Naive thymus-derived CD4-positive, alpha-beta T cell (primary cell): ENCODE data around the gene FHIT. TPM values are rescaled to one million over a fixed set of nuclear protein-coding genes. Genes with fewer than 3 reads are reported as not detected.
"Not testable (repeated sequence)": the region's sequence is repeated elsewhere in the genome, so short reads cannot be mapped to it uniquely, and the experiment has no call there.

Experiments
- ATAC-seq: fragments of 150-1000 bp; cut with Tn5 transposase; 2 replicates; pipeline ENCODE4 v1.10.0; 2021; ENCODE audit warnings: mild to moderate bottlenecking, moderate library complexity
- CTCF ChIA-PET: fragments of 350-600 bp; sonication (Branson Sonifier 250); formaldehyde crosslinking; loops from one replicate; lab custom pipeline; 2021; ENCODE audit warnings: antibody characterized with exemption; lab: Charles Lee
- POLR2A ChIA-PET: fragments of 350-600 bp; sonication (Branson Sonifier 250); formaldehyde crosslinking; loops from one replicate; lab custom pipeline; 2021; ENCODE audit warnings: antibody characterized with exemption, inconsistent platforms; lab: Charles Lee
- DNase-seq, 9 donors: peaks; one replicate each; pipeline versions ENCODE4 v3.0.0 to v3.0.0-alpha.2; 2020 to 2022; ENCODE audit warnings: mixed read lengths in 1 of 9
- H3K27ac ChIP-seq: one replicate; pipeline ENCODE4 v1.7.0; 2013; ENCODE audit warnings: mild to moderate bottlenecking, low read depth, low read length, moderate library complexity
- H3K27me3 ChIP-seq, 2 donors: one replicate each; pipeline ENCODE4 v1.7.0; 2013; ENCODE audit warnings: low read length in 2 of 2, mild to moderate bottlenecking in 2 of 2, moderate library complexity in 2 of 2; ENCODE audit not compliant: control insufficient read depth in 2 of 2, insufficient read depth in 2 of 2
- H3K36me3 ChIP-seq, 3 experiments: 1 replicate in 2 of 3; 2 replicates in 1 of 3; pipeline ENCODE4 v1.7.0; 2013; ENCODE audit warnings: low read length in 3 of 3, mild to moderate bottlenecking in 3 of 3, moderate library complexity in 1 of 3; ENCODE audit not compliant: insufficient read depth in 3 of 3, control insufficient read depth in 2 of 3
- H3K4me1 ChIP-seq, 2 donors: one replicate each; pipeline ENCODE4 v1.7.0; 2013; ENCODE audit warnings: low read length in 2 of 2, mild to moderate bottlenecking in 2 of 2, moderate library complexity in 1 of 2; ENCODE audit not compliant: control insufficient read depth in 2 of 2, insufficient read depth in 2 of 2
- H3K4me3 ChIP-seq: 2 replicates; pipeline ENCODE4 v1.7.0; 2013; ENCODE audit warnings: mild to moderate bottlenecking, low read length
- H3K9me3 ChIP-seq, 3 experiments: 1 replicate in 2 of 3; 2 replicates in 1 of 3; pipeline ENCODE4 v1.7.0; 2013; ENCODE audit warnings: low read length in 3 of 3; ENCODE audit not compliant: control insufficient read depth in 2 of 3
- H3K27ac Mint-ChIP-seq, 9 donors: one replicate each; pipeline ENCODE4 v1.8.0; 2020 to 2022; ENCODE audit warnings: mixed read lengths in 9 of 9, mild to moderate bottlenecking in 8 of 9, moderate library complexity in 5 of 9, inconsistent platforms in 2 of 9
- H3K27me3 Mint-ChIP-seq, 5 donors: one replicate each; pipeline ENCODE4 v1.8.0; 2021 to 2022; ENCODE audit warnings: mixed read lengths in 5 of 5, mild to moderate bottlenecking in 1 of 5
- H3K36me3 Mint-ChIP-seq, 5 donors: one replicate each; pipeline ENCODE4 v1.8.0; 2020 to 2022; ENCODE audit warnings: mixed read lengths in 5 of 5, mild to moderate bottlenecking in 3 of 5, inconsistent platforms in 1 of 5
- H3K4me1 Mint-ChIP-seq, 7 donors: one replicate each; pipeline ENCODE4 v1.8.0; 2020 to 2022; ENCODE audit warnings: mixed read lengths in 7 of 7, mild to moderate bottlenecking in 3 of 7, inconsistent platforms in 1 of 7
- H3K4me3 Mint-ChIP-seq, 10 donors: one replicate each; pipeline ENCODE4 v1.8.0; 2020 to 2022; ENCODE audit warnings: mild to moderate bottlenecking in 10 of 10, mixed read lengths in 10 of 10, moderate library complexity in 6 of 10, inconsistent platforms in 2 of 10
- H3K9me3 Mint-ChIP-seq, 11 donors: one replicate each; pipeline ENCODE4 v1.8.0; 2020 to 2022; ENCODE audit warnings: mixed read lengths in 11 of 11, mild to moderate bottlenecking in 4 of 11, inconsistent platforms in 1 of 11, moderate library complexity in 1 of 11
- intact Hi-C, 2 donors: fragments of 100-400 bp; cut with micrococcal nuclease; formaldehyde crosslinking; loops; one replicate each; pipeline ENCODE4 v1.15.1; 2023
- polyA plus RNA-seq, 2 donors: library from polyadenylated mRNA; unstranded; fragments of 300-500 nt; fragmentation: Illumina TruSeq; gene quantifications; one replicate each; pipeline ENCODE4 v1.2.3, GENCODE V29; 2021
- total RNA-seq, 6 experiments: library from RNA in 5 of 6; stranded (reverse) in 5 of 6; gene quantifications; 1 replicate in 5 of 6; 2 replicates in 1 of 6; pipeline ENCODE4 v1.2.3 and lab custom pipeline; 2021 to 2026

FHIT gene
- total and polyA plus RNA-seq, 7 experiments from 2014 or later: 51.2 to 230 (median 152) TPM

DNA sequence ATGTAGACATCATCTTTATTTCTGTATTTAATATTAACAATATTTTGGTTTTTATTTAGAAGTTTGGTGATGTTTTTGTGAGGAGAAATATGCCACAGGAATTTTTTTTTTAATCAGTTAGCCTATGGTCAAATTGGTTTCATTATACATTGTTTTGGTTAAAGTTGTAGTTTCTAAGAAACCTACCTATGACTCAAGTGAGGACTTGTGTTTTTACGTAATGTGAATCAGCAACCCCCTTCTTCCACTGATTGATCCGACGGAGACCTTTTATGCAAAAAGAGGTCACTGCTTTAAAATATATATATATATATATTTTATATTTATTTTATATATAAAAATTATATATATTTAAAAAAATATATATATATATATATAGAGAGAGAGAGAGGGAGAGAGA, 698.1 kb downstream of the FHIT start:
- CTCF ChIA-PET: no interaction called here
- H3K9me3 Mint-ChIP-seq: peaks cover 0 to 4% (median 0%) of the 10 kb centered on the region in 11 donors
- POLR2A ChIA-PET: no interaction called here

DNA sequence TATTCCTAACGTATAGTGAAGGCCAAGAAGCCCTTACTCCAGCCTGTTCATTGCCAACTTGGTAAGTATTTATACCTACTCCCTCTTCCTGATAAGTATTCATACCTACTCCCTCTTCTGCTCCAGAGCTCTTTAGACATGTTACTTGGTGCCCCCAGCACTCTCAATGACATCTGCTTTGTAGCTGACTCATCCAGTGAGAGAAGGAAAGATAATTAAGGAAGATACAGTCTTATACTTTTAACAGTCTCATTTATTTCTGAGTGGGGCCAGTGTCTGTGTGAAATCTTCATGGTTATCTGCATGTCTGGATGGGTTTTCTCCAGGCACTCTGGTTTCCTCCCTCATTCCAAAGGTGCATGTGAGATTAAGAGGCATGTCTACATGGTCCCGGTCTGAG, 698.7 kb downstream of the FHIT start:
- Mint-ChIP-seq H3K4me3 (no peak overlapping the region), H3K4me1 (peaks cover 0 to 31% (median 7%) of the 10 kb centered on the region in 7 donors), H3K36me3 (peaks cover 0 to 3% (median 0%) of the 10 kb centered on the region in 5 donors), H3K27ac (peak overlapping the region in 1 of 9 donors; percentile 6), H3K9me3 (peaks cover 0 to 4% (median 0%) of the 10 kb centered on the region in 11 donors), H3K27me3 (no peaks in the 10 kb centered on the region)
- no peaks in the 10 kb centered on the region for H3K9me3 ChIP-seq
- no peaks in the 10 kb centered on the region for H3K27me3 ChIP-seq
- intact Hi-C loops: loop anchor here in 1 of 2 donors (10.0 kb wide), 1 partner anchor 478 kb away; no protein-coding TSS in a partner anchor
- no peak overlapping the region for H3K4me3 ChIP-seq
- no peak for DNase-seq
- no peak overlapping the region for H3K27ac ChIP-seq
- no peaks in the 10 kb centered on the region for H3K36me3 ChIP-seq
- no peaks in the 10 kb centered on the region for H3K4me1 ChIP-seq
- ChIA-PET CTCF (no interaction called here), POLR2A (no interaction called here)
- no peak for ATAC-seq

More for the DNA sequence above, 698.1 kb downstream of the FHIT start:
- no peaks in the 10 kb centered on the region for H3K27me3 ChIP-seq
- intact Hi-C loops: loop anchor here in 1 of 2 donors (10.0 kb wide), 1 partner anchor 478 kb away; no protein-coding TSS in a partner anchor
- Mint-ChIP-seq H3K27me3 (no peaks in the 10 kb centered on the region), H3K27ac (no peak overlapping the region), H3K4me3 (no peak overlapping the region), H3K4me1 (peaks cover 0 to 31% (median 7%) of the 10 kb centered on the region in 7 donors), H3K36me3 (peaks cover 0 to 3% (median 0%) of the 10 kb centered on the region in 5 donors)
- no peak overlapping the region for H3K4me3 ChIP-seq
- ATAC-seq: no peak
- no peaks in the 10 kb centered on the region for H3K36me3 ChIP-seq
- H3K4me1 ChIP-seq: no peaks in the 10 kb centered on the region
- no peak overlapping the region for H3K27ac ChIP-seq
- H3K9me3 ChIP-seq: no peaks in the 10 kb centered on the region
- no peak for DNase-seq

DNA sequence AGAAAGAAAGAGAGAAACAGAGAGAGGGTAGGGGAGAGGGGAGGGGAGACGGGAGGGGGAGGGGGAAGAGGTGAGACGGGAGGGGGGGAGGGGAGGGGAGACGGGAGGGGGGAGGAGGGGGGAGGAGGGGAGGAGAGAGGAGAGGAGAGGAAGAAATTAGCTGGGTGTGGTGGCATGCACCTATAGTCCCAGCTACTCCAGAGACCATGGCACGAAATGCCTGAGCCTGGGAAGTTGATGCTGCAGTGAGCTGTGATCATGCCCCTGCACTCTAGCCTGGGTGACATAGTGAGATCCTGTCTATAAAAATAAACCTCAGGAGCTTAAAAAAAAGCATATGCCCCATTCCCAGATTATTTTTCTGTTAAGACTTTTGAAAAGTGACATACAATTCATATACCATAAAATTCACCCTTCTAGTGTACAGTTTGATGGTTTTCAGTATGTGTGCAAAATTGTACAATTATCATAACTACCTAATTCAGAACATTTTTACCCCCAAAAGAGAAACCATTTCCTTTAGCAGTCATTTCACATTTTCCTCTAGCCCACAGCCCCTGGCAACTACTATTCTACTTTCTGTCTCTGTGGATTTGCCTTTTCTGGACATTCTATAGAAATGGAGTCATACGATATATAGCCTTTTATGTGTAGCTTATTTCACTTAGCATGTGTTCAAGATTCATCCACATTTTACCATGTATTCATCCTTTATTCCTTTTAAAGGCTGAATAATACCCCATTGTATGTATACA, 699.6 kb downstream of the FHIT start:
- Histone ChIP-seq H3K4me1 (no peaks in the 10 kb centered on the region), H3K27me3 (no peaks in the 10 kb centered on the region), H3K27ac (no peak overlapping the region), H3K4me3 (no peak overlapping the region), H3K36me3 (no peaks in the 10 kb centered on the region), H3K9me3 (no peaks in the 10 kb centered on the region)
- POLR2A ChIA-PET: no interaction called here
- H3K36me3 Mint-ChIP-seq: peaks cover 0 to 3% (median 0%) of the 10 kb centered on the region in 5 donors
- DNase-seq (no peak), ATAC-seq (no peak)
- H3K4me1 Mint-ChIP-seq: peaks cover 0 to 31% (median 7%) of the 10 kb centered on the region in 7 donors
- H3K4me3 Mint-ChIP-seq: no peak overlapping the region
- H3K9me3 Mint-ChIP-seq: peaks cover 0 to 4% (median 0%) of the 10 kb centered on the region in 11 donors
- peaks cover 0 to 2% (median 0%) of the 10 kb centered on the region in 5 donors for H3K27me3 Mint-ChIP-seq
- peak overlapping the region in 1 of 9 donors; percentile 40 for H3K27ac Mint-ChIP-seq
- CTCF ChIA-PET: interaction anchor here (0.7 kb wide), 1 partner anchor 1001 kb away, joined by 4 read pairs; no protein-coding TSS in a partner anchor
- intact Hi-C loops: loop anchor here in 1 of 2 donors (10.0 kb wide), 1 partner anchor 477 kb away; no protein-coding TSS in a partner anchor

DNA sequence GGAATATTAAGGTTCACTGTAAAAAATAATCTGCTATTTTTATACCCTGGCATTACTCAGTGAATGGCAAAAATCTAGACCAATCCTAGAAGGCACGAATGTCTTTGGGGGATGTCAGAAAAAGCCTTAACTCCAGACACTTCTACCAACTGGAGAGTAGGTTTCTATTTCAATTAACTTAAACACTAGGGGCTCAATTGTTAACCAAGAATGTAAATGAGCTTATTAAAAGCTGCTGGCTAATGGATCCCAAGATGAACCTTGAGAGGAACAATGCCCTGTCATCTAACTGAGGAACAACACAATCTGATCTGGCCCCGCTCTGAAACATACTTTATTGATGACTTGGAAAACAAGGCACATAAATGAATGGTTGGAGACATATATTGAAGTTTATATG, 701.4 kb downstream of the FHIT start:
- Histone ChIP-seq H3K27ac (no peak overlapping the region), H3K36me3 (no peaks in the 10 kb centered on the region), H3K4me1 (no peaks in the 10 kb centered on the region), H3K27me3 (no peaks in the 10 kb centered on the region), H3K9me3 (no peaks in the 10 kb centered on the region), H3K4me3 (no peak overlapping the region)
- no peak overlapping the region for H3K27ac Mint-ChIP-seq
- H3K9me3 Mint-ChIP-seq: peaks cover 0 to 4% (median 0%) of the 10 kb centered on the region in 11 donors
- POLR2A ChIA-PET: interaction anchor here (0.6 to 0.7 kb wide), 2 partner anchors 229 to 594 kb away, joined by 3 to 5 read pairs; no protein-coding TSS in a partner anchor
- ATAC-seq: no peak
- CTCF ChIA-PET: no interaction called here
- intact Hi-C loops: loop anchor here in 1 of 2 donors (10.0 kb wide), 1 partner anchor 475 kb away; no protein-coding TSS in a partner anchor
- H3K4me3 Mint-ChIP-seq: no peak overlapping the region
- H3K36me3 Mint-ChIP-seq: peaks cover 0 to 3% (median 0%) of the 10 kb centered on the region in 5 donors
- peaks cover 0 to 6% (median 0%) of the 10 kb centered on the region in 5 donors for H3K27me3 Mint-ChIP-seq
- H3K4me1 Mint-ChIP-seq: peaks cover 0 to 16% (median 7%) of the 10 kb centered on the region in 7 donors
- no peak for DNase-seq

DNA sequence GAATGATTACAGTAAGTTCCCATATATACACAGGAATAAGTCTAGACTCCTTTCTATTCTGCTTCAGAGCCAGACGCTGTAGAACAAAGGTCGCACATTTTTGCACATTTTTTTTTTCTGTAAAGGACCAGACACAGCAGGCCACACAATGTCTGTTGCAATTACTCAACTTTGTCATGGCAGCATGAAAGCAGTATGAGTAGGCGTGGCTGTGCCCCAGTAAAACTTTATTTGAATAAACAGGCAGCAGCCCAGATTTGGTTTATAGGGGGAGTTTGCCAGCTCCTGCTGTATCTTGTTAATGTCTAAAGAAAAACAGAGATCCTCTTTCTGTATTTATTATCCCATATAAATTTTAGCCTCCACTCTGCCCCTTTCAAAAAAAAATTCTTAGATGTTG, 708.3 kb downstream of the FHIT start:
- Mint-ChIP-seq H3K27ac (no peak overlapping the region), H3K4me1 (no peaks in the 10 kb centered on the region), H3K4me3 (no peak overlapping the region), H3K9me3 (peaks cover 0 to 8% (median 4%) of the 10 kb centered on the region in 11 donors), H3K27me3 (peaks cover 0 to 6% (median 0%) of the 10 kb centered on the region in 5 donors), H3K36me3 (peaks cover 0 to 1% (median 0%) of the 10 kb centered on the region in 5 donors)
- DNase-seq (no peak), ATAC-seq (no peak)
- no peaks in the 10 kb centered on the region for H3K9me3 ChIP-seq
- no peak overlapping the region for H3K4me3 ChIP-seq
- H3K4me1 ChIP-seq: no peaks in the 10 kb centered on the region
- ChIA-PET CTCF (no interaction called here), POLR2A (no interaction called here)
- intact Hi-C loops: no loop called here
- no peaks in the 10 kb centered on the region for H3K36me3 ChIP-seq
- H3K27ac ChIP-seq: no peak overlapping the region
- H3K27me3 ChIP-seq: no peaks in the 10 kb centered on the region

DNA sequence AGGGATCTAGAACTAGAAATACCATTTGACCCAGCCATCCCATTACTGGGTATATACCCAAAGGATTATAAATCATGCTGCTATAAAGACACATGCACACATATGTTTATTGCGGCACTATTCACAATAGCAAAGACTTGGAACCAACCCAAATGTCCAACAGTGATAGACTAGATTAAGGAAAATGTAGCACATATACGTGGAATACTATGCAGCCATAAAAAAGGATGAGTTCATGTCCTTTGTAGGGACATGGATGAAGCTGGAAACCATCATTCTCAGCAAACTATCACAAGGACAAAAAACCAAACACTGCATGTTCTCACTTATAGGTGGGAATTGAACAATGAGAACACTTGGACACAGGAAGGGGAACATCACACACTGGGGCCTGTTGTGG, 711.9 kb downstream of the FHIT start:
- H3K4me1 ChIP-seq, intact Hi-C loops, CTCF ChIA-PET, DNase-seq, H3K27ac Mint-ChIP-seq, H3K4me3 ChIP-seq, H3K36me3 Mint-ChIP-seq, H3K4me1 Mint-ChIP-seq, H3K9me3 ChIP-seq, H3K27me3 Mint-ChIP-seq, H3K36me3 ChIP-seq, POLR2A ChIA-PET, ATAC-seq, H3K4me3 Mint-ChIP-seq, H3K27ac ChIP-seq, H3K27me3 ChIP-seq: not testable (repeated sequence)
- peaks cover 0 to 13% (median 5%) of the 10 kb centered on the region in 11 donors for H3K9me3 Mint-ChIP-seq
